Transverse colon (tissue), 4 donors: ENCODE results near the gene UNC5B.

Experiments used
- CTCF ChIP-seq, 5 experiments: fragments of 200-600 bp in 3 of 5; fragments of 450-650 bp in 2 of 5; sonication (generic) in 3 of 5; IDR thresholded peaks; 1 replicate in 2 of 5; 2 replicates in 3 of 5; pipeline ENCODE4 v1.5.1; 2016 to 2017; ENCODE audit warnings: antibody characterized with exemption in 5 of 5, inconsistent platforms in 3 of 5, mild to moderate bottlenecking in 2 of 5, moderate library complexity in 1 of 5
- EP300 ChIP-seq: sonication (generic); formaldehyde crosslinking; IDR thresholded peaks from one replicate; pipeline ENCODE4 v1.6.1; 2017; ENCODE audit warnings: antibody characterized with exemption, low read depth
- POLR2A ChIP-seq: fragments of 450-650 bp; IDR thresholded peaks from one replicate; pipeline ENCODE4 v1.6.1; 2016; ENCODE audit warnings: antibody characterized with exemption, mild to moderate bottlenecking, moderate library complexity
- POLR2AphosphoS5 ChIP-seq, 3 donors: sonication (generic); formaldehyde crosslinking; IDR thresholded peaks; one replicate each; pipeline ENCODE4 v1.6.1; 2016; ENCODE audit warnings: antibody characterized with exemption in 3 of 3

GRCh38 chr10:71331736-71332135 lies 119.4 kb downstream of the UNC5B start:
- TF ChIP-seq CTCF (IDR thresholded peaks at IDR 0.05) = no peak
- no peak for TF ChIP-seq POLR2AphosphoS5 (IDR thresholded peaks at IDR 0.05)
- no peak for TF ChIP-seq POLR2A
- no peak for TF ChIP-seq EP300
